ENCODE data around the gene TIMP2. TPM values are rescaled to one million over a fixed set of nuclear protein-coding genes. Genes with fewer than 3 reads are reported as not detected.
"Not testable (repeated sequence)": the region's sequence is repeated elsewhere in the genome, so short reads cannot be mapped to it uniquely, and the experiment has no call there.

The TIMP2 gene
- polyA plus RNA-seq, 2 of the 4 experiments (the other 2 are of a cell fraction): 68.1 to 166 TPM

- TF ChIP-seq PBX3 (IDR thresholded peaks at IDR 0.05) (no peak), NFE2L2 (conservative IDR thresholded peaks at IDR 0.05; ENCODE audit: low read length) (no peak), NR3C1 (IDR thresholded peaks at IDR 0.05) (no peak), CHD4 (IDR thresholded peaks at IDR 0.05; ENCODE audit: borderline replicate concordance) (no peak), HOXB13 (CRISPR knock-in tag; IDR thresholded peaks at IDR 0.05; ENCODE audit: low read depth) (no peak), HDAC2 (IDR thresholded peaks at IDR 0.05) (no peak), ESRRA (IDR thresholded peaks at IDR 0.05; ENCODE audit: borderline replicate concordance, low read length) (no peak), HOXB5 (CRISPR knock-in tag; IDR thresholded peaks at IDR 0.05) (no peak), PHF8 (IDR thresholded peaks at IDR 0.05; ENCODE audit: borderline replicate concordance, low read depth) (no peak), NPAS2 (CRISPR knock-in tag; IDR thresholded peaks at IDR 0.05; ENCODE audit: borderline replicate concordance) (no peak), HMGXB4 (CRISPR knock-in tag; IDR thresholded peaks at IDR 0.05; ENCODE audit: borderline replicate concordance) (no peak), EHF (CRISPR knock-in tag; IDR thresholded peaks at IDR 0.05) (no peak), FOXS1 (CRISPR knock-in tag; IDR thresholded peaks at IDR 0.05) (no peak), JUN (IDR thresholded peaks at IDR 0.05) (no peak), MAX (IDR thresholded peaks at IDR 0.05) (no peak), TFCP2L1 (CRISPR knock-in tag; IDR thresholded peaks at IDR 0.05) (no peak)
- no peak for FAIRE-seq
- Histone ChIP-seq H3K4me2 (no peak overlapping the region), H3K4me1 (peaks cover 17% of the 10 kb centered on the region), H3K9me3 (no peaks in the 10 kb centered on the region), H3K27ac (no peak overlapping the region), H3K4me3 (no peak overlapping the region)
- ATAC-seq: no peak
- ChIA-PET CTCF (interaction anchor here (0.9 to 3.1 kb wide), 6 partner anchors 9 to 81 kb away, joined by 3 to 21 read pairs (median 5); no protein-coding TSS in a partner anchor), POLR2A (no interaction called here)
- 89% methylated on average over 16 of the region's 16 CpGs for WGBS (ENCODE audit: missing lambda C conversion rate)
- DNase-seq (ENCODE audit: low read depth in 1 of 2, low spot score in 1 of 2): no peak
These were observed 34.7 kb downstream of the TIMP2 start for GRCh38 chr17:78890498-78890897.

GRCh38 chr17:78890096-78890495 is 35.1 kb downstream of the TIMP2 start:
- H3K27ac ChIP-seq; H3K4me2 ChIP-seq; DNase-seq (ENCODE audit: low read depth in 1 of 2, low spot score in 1 of 2); H3K4me3 ChIP-seq; ATAC-seq; POLR2A ChIA-PET; H3K9me3 ChIP-seq; FAIRE-seq: not testable (repeated sequence)
- 93% methylated on average over 11 of the region's 11 CpGs for WGBS (ENCODE audit: missing lambda C conversion rate)
- CTCF ChIA-PET: interaction anchor here (0.6 to 4.4 kb wide), 5 partner anchors 10 to 81 kb away, joined by 5 to 22 read pairs (median 5); no protein-coding TSS in a partner anchor
- H3K4me1 ChIP-seq: peaks cover 21% of the 10 kb centered on the region

- no peak for FAIRE-seq
- Histone ChIP-seq H3K4me3 (no peak overlapping the region), H3K4me1 (peaks cover 27% of the 10 kb centered on the region), H3K4me2 (no peak overlapping the region), H3K9me3 (no peaks in the 10 kb centered on the region), H3K27ac (no peak overlapping the region)
- 81% methylated on average over 8 of the region's 8 CpGs for WGBS (ENCODE audit: missing lambda C conversion rate)
- no peak for ATAC-seq
- POLR2A ChIA-PET: no interaction called here
- no peak for DNase-seq (ENCODE audit: low read depth in 1 of 2, low spot score in 1 of 2)
- CTCF ChIA-PET: interaction anchor here (0.6 to 5.0 kb wide), 7 partner anchors 8 to 82 kb away, joined by 3 to 32 read pairs (median 7); no protein-coding TSS in a partner anchor
- TF ChIP-seq TP53 (CRISPR knock-in tag; IDR thresholded peaks at IDR 0.05) (no peak), ELK1 (IDR thresholded peaks at IDR 0.05; ENCODE audit: low read depth, low read length) (no peak), CBX2 (IDR thresholded peaks at IDR 0.05; ENCODE audit: borderline replicate concordance, low read depth) (no peak), CHD2 (IDR thresholded peaks at IDR 0.05; ENCODE audit: low read length, partially characterized antibody) (no peak), FOSB (CRISPR knock-in tag; IDR thresholded peaks at IDR 0.05) (no peak), CTCF (IDR thresholded peaks at IDR 0.05) (no peak), RCOR1 (IDR thresholded peaks at IDR 0.05; ENCODE audit: low read depth, low read length) (no peak), E2F6 (IDR thresholded peaks at IDR 0.05; ENCODE audit: borderline replicate concordance, low read depth) (no peak), POLR2AphosphoS2 (conservative IDR thresholded peaks at IDR 0.05; ENCODE audit: low read length) (no peak), SREBF2 (IDR thresholded peaks at IDR 0.05) (no peak), EP300 (IDR thresholded peaks at IDR 0.05) (no peak), USF2 (IDR thresholded peaks at IDR 0.05) (no peak), HDAC2 (IDR thresholded peaks at IDR 0.05) (no peak), SMC3 (IDR thresholded peaks at IDR 0.05) (no peak)
These were observed 35.7 kb downstream of the TIMP2 start for GRCh38 chr17:78889531-78889930.
